Right atrium auricular region (tissue), 2 donors: ENCODE results near the gene SLC35E1. TPM values are rescaled to one million over a fixed set of nuclear protein-coding genes. Genes with fewer than 3 reads are reported as not detected.
A peak's percentile ranks its signal among the peaks of the same experiment; 100 is the strongest.
"Not testable (repeated sequence)": the region's sequence is repeated elsewhere in the genome, so short reads cannot be mapped to it uniquely, and the experiment has no call there.

Experiments used
- DNase-seq: peaks from one replicate; pipeline ENCODE4 v3.0.0-alpha.2; 2019; ENCODE audit warnings: low spot score
- H3K27ac ChIP-seq, 2 donors: fragments of 200-600 bp; sonication (generic); 1 replicate in 1 of 2; 2 replicates in 1 of 2; pipeline ENCODE4 v1.5.1; 2016 to 2019
- H3K27me3 ChIP-seq, 2 donors: fragments of 200-600 bp; sonication (generic); one replicate each; pipeline versions ENCODE4 v1.5.1 to v1.6.0; 2017 to 2019
- H3K36me3 ChIP-seq: fragments of 200-600 bp; sonication (generic); one replicate; pipeline ENCODE4 v1.5.1; 2016
- H3K4me1 ChIP-seq, 2 donors: fragments of 200-600 bp; sonication (generic); one replicate each; pipeline versions ENCODE4 v1.5.1 to v1.6.0; 2017 to 2019
- H3K4me3 ChIP-seq, 2 donors: fragments of 200-600 bp; sonication (generic); 1 replicate in 1 of 2; 2 replicates in 1 of 2; pipeline ENCODE4 v1.5.1; 2017 to 2019; ENCODE audit warnings: mild to moderate bottlenecking in 1 of 2, moderate library complexity in 1 of 2
- H3K9me3 ChIP-seq, 2 donors: fragments of 200-600 bp; sonication (generic); one replicate each; pipeline ENCODE4 v1.5.1; 2019
- CTCF ChIP-seq, 2 donors: fragments of 200-600 bp; sonication (generic); IDR thresholded peaks; one replicate each; pipeline ENCODE4 v1.5.1; 2019; ENCODE audit warnings: antibody characterized with exemption in 2 of 2
- total RNA-seq, 2 donors: library from RNA; depleted of rRNA; stranded (reverse); fragments of >200 nt; gene quantifications; one replicate each; pipeline ENCODE4 v1.1.0, GENCODE V29; 2016

Gene SLC35E1
- total RNA-seq, 2 donors from 2014 or later, result 27.5 to 34.9 TPM

DNA sequence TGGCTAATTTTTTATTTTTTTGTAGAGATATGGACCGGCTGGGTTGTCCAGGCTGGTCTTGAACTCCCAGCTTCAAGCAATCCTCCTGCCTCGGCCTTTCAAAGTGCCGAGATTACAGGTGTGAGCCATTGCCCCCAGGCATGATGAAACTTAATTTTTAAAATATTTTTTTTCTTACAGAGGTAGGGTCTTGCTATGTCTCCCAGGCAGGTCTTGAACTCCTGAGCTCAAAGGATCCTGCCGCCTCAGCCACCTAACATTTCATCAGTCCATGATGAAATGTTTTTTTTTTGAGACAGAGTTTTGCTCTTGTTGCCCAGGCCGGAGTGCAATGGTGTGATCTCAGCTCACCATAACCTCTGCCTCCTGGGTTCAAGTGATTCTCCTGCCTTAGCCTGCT, 63.7 kb downstream of the SLC35E1 start:
- no peaks in the 10 kb centered on the region for H3K27me3 ChIP-seq
- H3K27ac ChIP-seq, result peak overlapping the region; percentile 46 to 53
- H3K4me3 ChIP-seq, result no peak overlapping the region
- H3K36me3 ChIP-seq, result peaks cover 27% of the 10 kb centered on the region
- no peaks in the 10 kb centered on the region for H3K9me3 ChIP-seq
- TF ChIP-seq CTCF (IDR thresholded peaks at IDR 0.05), result no peak
- peaks cover 0 to 9% of the 10 kb centered on the region in 2 donors for H3K4me1 ChIP-seq
- no peak for DNase-seq

DNA sequence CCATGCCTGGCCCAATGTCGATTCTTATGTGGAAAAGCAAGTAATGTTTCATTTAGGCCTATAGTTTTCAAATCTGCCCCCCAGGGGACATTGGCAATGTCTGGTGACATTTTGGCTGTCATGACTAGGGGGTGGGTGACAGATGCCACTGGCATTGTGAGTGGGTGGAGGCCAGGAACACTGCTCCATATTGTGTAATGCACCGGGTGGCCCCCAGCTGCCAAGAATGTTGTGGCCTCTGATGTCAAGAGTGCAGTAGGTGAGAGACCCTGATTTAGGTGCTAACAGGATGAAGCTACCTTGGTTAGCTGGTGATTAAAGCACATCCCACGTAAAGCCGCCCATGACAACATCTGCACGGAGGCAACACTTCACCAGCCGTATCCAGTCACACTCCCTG, 65.3 kb downstream of the SLC35E1 start:
- no peak overlapping the region for H3K4me3 ChIP-seq
- no peaks in the 10 kb centered on the region for H3K27me3 ChIP-seq
- H3K27ac ChIP-seq, result no peak overlapping the region
- H3K4me1 ChIP-seq, result peaks cover 0 to 9% of the 10 kb centered on the region in 2 donors
- no peak for TF ChIP-seq CTCF (IDR thresholded peaks at IDR 0.05)
- no peak for DNase-seq
- H3K36me3 ChIP-seq, result peaks cover 22% of the 10 kb centered on the region
- H3K9me3 ChIP-seq, result no peaks in the 10 kb centered on the region

GRCh38 chr19:16506161-16506560, 66.1 kb downstream of the SLC35E1 start:
- H3K4me1 ChIP-seq, H3K9me3 ChIP-seq, H3K27me3 ChIP-seq, H3K4me3 ChIP-seq, H3K27ac ChIP-seq, DNase-seq: not testable (repeated sequence)
- H3K36me3 ChIP-seq, result peaks cover 22% of the 10 kb centered on the region

- no peak for TF ChIP-seq CTCF (IDR thresholded peaks at IDR 0.05)
- DNase-seq, result no peak
- peaks cover 10% of the 10 kb centered on the region for H3K36me3 ChIP-seq
- H3K9me3 ChIP-seq, result no peaks in the 10 kb centered on the region
- H3K4me1 ChIP-seq, result no peaks in the 10 kb centered on the region
- no peak overlapping the region for H3K27ac ChIP-seq
- no peaks in the 10 kb centered on the region for H3K27me3 ChIP-seq
- no peak overlapping the region for H3K4me3 ChIP-seq
Observed at GRCh38 chr19:16504271-16504670, 67.9 kb downstream of the SLC35E1 start.

Other genes starting within 250 kb of the SLC35E1 start
- 10 to 100 TPM; 40.9 to 82.3 TPM for gene KLF2, start 247.6 kb downstream of the SLC35E1 start, total RNA-seq
- gene EPS15L1, start 100.4 kb downstream of the SLC35E1 start, total RNA-seq, result 10 to 100 TPM; 24.0 to 27.4 TPM
- not detected for gene CALR3, start 76.2 kb downstream of the SLC35E1 start, total RNA-seq
- gene C19orf44, start 76.0 kb downstream of the SLC35E1 start, total RNA-seq, result 1 to 10 TPM; 2.3 to 6.0 TPM
- 1 to 10 TPM; 4.3 to 8.0 TPM for gene CHERP, start 30.0 kb downstream of the SLC35E1 start, total RNA-seq
- gene MED26, start 55.8 kb upstream of the SLC35E1 start, total RNA-seq, result 1 to 10 TPM; 5.2 to 5.9 TPM
- 10 to 100 TPM; 50.9 to 56.7 TPM for gene SMIM7, start 87.7 kb upstream of the SLC35E1 start, total RNA-seq
- gene TMEM38A, start 88.7 kb upstream of the SLC35E1 start, total RNA-seq, result 10 to 100 TPM; 12.1 to 14.5 TPM
- under 1 TPM in 1 of 2 donors, not detected in 1; 0.07 TPM for gene NWD1, start 147.4 kb upstream of the SLC35E1 start, total RNA-seq